H9 (cell line): ENCODE measurements around the gene TECTB. TPM values are rescaled to one million over a fixed set of nuclear protein-coding genes. Genes with fewer than 3 reads are reported as not detected.

Experiments used
- DNase-seq: peaks from one replicate; pipeline ENCODE4 v3.0.0-alpha.2; 2017
- H2AFZ ChIP-seq: one replicate; pipeline ENCODE4 v1.6.1; 2013; ENCODE audit warnings: mild to moderate bottlenecking, low read length, control low read depth, moderate library complexity
- H2AK5ac ChIP-seq: 2 replicates; pipeline ENCODE4 v1.6.1; 2013; ENCODE audit warnings: low read length, control low read depth, mixed read lengths; ENCODE audit not compliant: insufficient read length
- H2BK120ac ChIP-seq: one replicate; pipeline ENCODE4 v1.6.1; 2013; ENCODE audit warnings: low read depth, mild to moderate bottlenecking, low read length, control low read depth, inconsistent platforms; ENCODE audit not compliant: poor library complexity, severe bottlenecking
- H2BK12ac ChIP-seq: 2 replicates; pipeline ENCODE4 v1.6.1; 2013; ENCODE audit warnings: low read length, control low read depth, mixed read lengths, low read depth; ENCODE audit not compliant: insufficient read length
- H2BK15ac ChIP-seq: 2 replicates; pipeline ENCODE4 v1.6.1; 2013; ENCODE audit warnings: low read depth, low read length, control low read depth
- H2BK20ac ChIP-seq: one replicate; pipeline ENCODE4 v1.6.1; 2013; ENCODE audit warnings: low read depth, mild to moderate bottlenecking, low read length, control low read depth, inconsistent platforms; ENCODE audit not compliant: poor library complexity, severe bottlenecking
- H2BK5ac ChIP-seq: 2 replicates; pipeline ENCODE4 v1.6.1; 2013; ENCODE audit warnings: low read length, control low read depth, mixed read lengths; ENCODE audit not compliant: insufficient read length
- H3K14ac ChIP-seq: 2 replicates; pipeline ENCODE4 v1.6.1; 2013; ENCODE audit warnings: low read length, control low read depth; ENCODE audit not compliant: insufficient read depth
- H3K18ac ChIP-seq: 2 replicates; pipeline ENCODE4 v1.6.1; 2013; ENCODE audit warnings: low read depth, mild to moderate bottlenecking, mixed read lengths, low read length, control low read depth; ENCODE audit not compliant: insufficient read length
- H3K23ac ChIP-seq: 2 replicates; pipeline ENCODE4 v1.6.1; 2013; ENCODE audit warnings: low read length, control low read depth, mixed read lengths, low read depth; ENCODE audit not compliant: insufficient read length
- H3K23me2 ChIP-seq: 2 replicates; pipeline ENCODE4 v1.6.1; 2013; ENCODE audit warnings: low read depth, mild to moderate bottlenecking, mixed read lengths, low read length, control low read depth; ENCODE audit not compliant: insufficient read length, poor library complexity, severe bottlenecking
- H3K27ac ChIP-seq: 2 replicates; pipeline ENCODE4 v1.5.1; 2013; ENCODE audit warnings: low read length, control low read depth, mixed read lengths, low read depth; ENCODE audit not compliant: insufficient read length
- H3K27me3 ChIP-seq: 2 replicates; pipeline ENCODE4 v1.6.1; 2013; ENCODE audit warnings: low read length, control low read depth, inconsistent platforms; ENCODE audit not compliant: insufficient read depth
- H3K4ac ChIP-seq: 2 replicates; pipeline ENCODE4 v1.6.1; 2013; ENCODE audit warnings: low read depth, mild to moderate bottlenecking, control low read depth, inconsistent platforms, low read length, moderate library complexity
- H3K4me1 ChIP-seq: 2 replicates; pipeline ENCODE4 v1.6.1; 2013; ENCODE audit warnings: low read length, control low read depth, inconsistent platforms; ENCODE audit not compliant: insufficient read depth
- H3K4me2 ChIP-seq: 2 replicates; pipeline ENCODE4 v1.6.1; 2013; ENCODE audit warnings: low read length, control low read depth, mixed read lengths; ENCODE audit not compliant: insufficient read length, insufficient read depth
- H3K56ac ChIP-seq: 2 replicates; pipeline ENCODE4 v1.6.1; 2013; ENCODE audit warnings: low read depth, mild to moderate bottlenecking, mixed read lengths, low read length, control low read depth; ENCODE audit not compliant: insufficient read length
- H3K79me1 ChIP-seq: 2 replicates; pipeline ENCODE4 v1.6.1; 2013; ENCODE audit warnings: low read depth, mild to moderate bottlenecking, moderate library complexity, low read length, control low read depth, inconsistent platforms; ENCODE audit not compliant: insufficient read depth, poor library complexity, severe bottlenecking
- H3K79me2 ChIP-seq: 2 replicates; pipeline ENCODE4 v1.6.1; 2013; ENCODE audit warnings: low read length, control low read depth, inconsistent platforms; ENCODE audit not compliant: insufficient read depth
- H3K9ac ChIP-seq: 2 replicates; pipeline ENCODE4 v1.6.1; 2013; ENCODE audit warnings: low read length, control low read depth, mixed read lengths; ENCODE audit not compliant: insufficient read length; ENCODE audit errors: extremely low read depth
- H3K9me3 ChIP-seq: one replicate; pipeline ENCODE4 v1.6.1; 2013; ENCODE audit warnings: low read depth, low read length, inconsistent platforms; ENCODE audit not compliant: control insufficient read depth
- H3T11ph ChIP-seq: one replicate; pipeline ENCODE4 v1.6.1; 2013; ENCODE audit warnings: mild to moderate bottlenecking, low read length, control low read depth, inconsistent platforms
- H4K20me1 ChIP-seq: one replicate; pipeline ENCODE4 v1.6.1; 2013; ENCODE audit not compliant: control insufficient read depth, insufficient read length, insufficient read depth
- H4K5ac ChIP-seq: 2 replicates; pipeline ENCODE4 v1.6.1; 2013; ENCODE audit warnings: low read depth, mild to moderate bottlenecking, mixed read lengths, low read length, control low read depth; ENCODE audit not compliant: insufficient read length
- H4K8ac ChIP-seq: replicated peaks from 2 replicates; pipeline ENCODE4 v1.6.1; 2013; ENCODE audit warnings: low read length, control low read depth, mixed read lengths, low read depth; ENCODE audit not compliant: insufficient read length
- H4K91ac ChIP-seq: 2 replicates; pipeline ENCODE4 v1.6.1; 2013; ENCODE audit warnings: low read depth, mild to moderate bottlenecking, moderate library complexity, mixed read lengths, low read length, control low read depth; ENCODE audit not compliant: insufficient read length
- H3K27ac Mint-ChIP-seq, 3 experiments: 2 replicates in 2 of 3; 3 replicates in 1 of 3; pipeline ENCODE4 v1.8.0; 2020 to 2021; ENCODE audit warnings: mixed read lengths in 3 of 3, mild to moderate bottlenecking in 1 of 3, moderate library complexity in 1 of 3
- H3K27me3 Mint-ChIP-seq: 2 replicates; pipeline ENCODE4 v1.8.0; 2021; ENCODE audit warnings: low read depth, mild to moderate bottlenecking, moderate library complexity, mixed read lengths
- H3K36me3 Mint-ChIP-seq, 3 experiments: 2 replicates in 2 of 3; 3 replicates in 1 of 3; pipeline ENCODE4 v1.8.0; 2020 to 2021; ENCODE audit warnings: low read depth in 3 of 3, mixed read lengths in 3 of 3; ENCODE audit not compliant: insufficient read depth in 1 of 3
- H3K4me1 Mint-ChIP-seq, 2 experiments: 2 replicates each; pipeline ENCODE4 v1.8.0; 2020; ENCODE audit warnings: mixed read lengths in 2 of 2
- H3K4me3 Mint-ChIP-seq, 2 experiments: 2 replicates in 1 of 2; 3 replicates in 1 of 2; pipeline ENCODE4 v1.8.0; 2020 to 2021; ENCODE audit warnings: mild to moderate bottlenecking in 2 of 2, mixed read lengths in 2 of 2, moderate library complexity in 1 of 2
- H3K9me3 Mint-ChIP-seq, 2 experiments: 2 replicates in 1 of 2; 3 replicates in 1 of 2; pipeline ENCODE4 v1.8.0; 2020; ENCODE audit warnings: mild to moderate bottlenecking in 2 of 2, mixed read lengths in 2 of 2, moderate library complexity in 1 of 2
- WGBS: extraction: QIAGEN DNeasy Blood & Tissue Kit; methylation state at CpG from one replicate; pipeline ENCODE4 v1.1.7; 2013; ENCODE audit warnings: missing lambda C conversion rate, low lambda C conversion rate, mixed read lengths; ENCODE audit not compliant: insufficient read length; ENCODE audit errors: extremely low coverage; 5-methylcytosine and 5-hydroxymethylcytosine counted together
- total RNA-seq: library from RNA; stranded (reverse); gene quantifications from 2 replicates; pipeline ENCODE4 v1.2.1, GENCODE V29; 2021
- TF ChIP-seq, protein P1 (sequence below): fragments of 200-600 bp; sonication (generic); conservative IDR thresholded peaks from 3 replicates; pipeline ENCODE4 v1.8.0; 2021; ENCODE audit warnings: antibody characterized with exemption, mild to moderate bottlenecking

Gene TECTB
- total RNA-seq, 1 experiment from 2014 or later = not detected

- Mint-ChIP-seq H3K9me3 (no peaks in the 10 kb centered on the region), H3K27me3 (peaks cover 7% of the 10 kb centered on the region), H3K4me3 (no peak overlapping the region), H3K27ac (no peak overlapping the region), H3K36me3 (no peaks in the 10 kb centered on the region), H3K4me1 (no peaks in the 10 kb centered on the region)
- Histone ChIP-seq H2AFZ (no peak overlapping the region), H3K4me1 (no peaks in the 10 kb centered on the region), H3K9me3 (no peaks in the 10 kb centered on the region), H4K5ac (no peak overlapping the region), H3K18ac (no peak overlapping the region), H2BK120ac (no peak overlapping the region), H2AK5ac (no peak overlapping the region), H4K8ac (no peak overlapping the region), H4K20me1 (no peaks in the 10 kb centered on the region), H2BK5ac (no peak overlapping the region), H3K27ac (no peak overlapping the region), H4K91ac (no peak overlapping the region), H3K14ac (no peak overlapping the region), H3T11ph (no peak overlapping the region), H3K79me2 (no peaks in the 10 kb centered on the region), H3K9ac (no peak overlapping the region), H2BK15ac (no peak overlapping the region), H3K56ac (no peak overlapping the region), H3K4me2 (no peak overlapping the region), H3K23me2 (no peaks in the 10 kb centered on the region), H2BK12ac (no peak overlapping the region), H3K23ac (no peak overlapping the region), H2BK20ac (no peak overlapping the region), H3K27me3 (no peaks in the 10 kb centered on the region), H3K4ac (no peak overlapping the region), H3K79me1 (no peaks in the 10 kb centered on the region)
- WGBS = no CpG with 5 or more reads among the region's 10 CpGs
- DNase-seq = peak; percentile 69
- TF ChIP-seq, protein P1, sequence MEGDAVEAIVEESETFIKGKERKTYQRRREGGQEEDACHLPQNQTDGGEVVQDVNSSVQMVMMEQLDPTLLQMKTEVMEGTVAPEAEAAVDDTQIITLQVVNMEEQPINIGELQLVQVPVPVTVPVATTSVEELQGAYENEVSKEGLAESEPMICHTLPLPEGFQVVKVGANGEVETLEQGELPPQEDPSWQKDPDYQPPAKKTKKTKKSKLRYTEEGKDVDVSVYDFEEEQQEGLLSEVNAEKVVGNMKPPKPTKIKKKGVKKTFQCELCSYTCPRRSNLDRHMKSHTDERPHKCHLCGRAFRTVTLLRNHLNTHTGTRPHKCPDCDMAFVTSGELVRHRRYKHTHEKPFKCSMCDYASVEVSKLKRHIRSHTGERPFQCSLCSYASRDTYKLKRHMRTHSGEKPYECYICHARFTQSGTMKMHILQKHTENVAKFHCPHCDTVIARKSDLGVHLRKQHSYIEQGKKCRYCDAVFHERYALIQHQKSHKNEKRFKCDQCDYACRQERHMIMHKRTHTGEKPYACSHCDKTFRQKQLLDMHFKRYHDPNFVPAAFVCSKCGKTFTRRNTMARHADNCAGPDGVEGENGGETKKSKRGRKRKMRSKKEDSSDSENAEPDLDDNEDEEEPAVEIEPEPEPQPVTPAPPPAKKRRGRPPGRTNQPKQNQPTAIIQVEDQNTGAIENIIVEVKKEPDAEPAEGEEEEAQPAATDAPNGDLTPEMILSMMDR = peak; percentile 94
These were observed 31.7 kb downstream of the TECTB start for GRCh38 chr10:112314822-112315474.
